ENCODE measurements around the gene CACNA1S. TPM values are rescaled to one million over a fixed set of nuclear protein-coding genes. Genes with fewer than 3 reads are reported as not detected.

Gene CACNA1S
- total RNA-seq, 1 donor from 2014 or later: 0.11 TPM

DNA sequence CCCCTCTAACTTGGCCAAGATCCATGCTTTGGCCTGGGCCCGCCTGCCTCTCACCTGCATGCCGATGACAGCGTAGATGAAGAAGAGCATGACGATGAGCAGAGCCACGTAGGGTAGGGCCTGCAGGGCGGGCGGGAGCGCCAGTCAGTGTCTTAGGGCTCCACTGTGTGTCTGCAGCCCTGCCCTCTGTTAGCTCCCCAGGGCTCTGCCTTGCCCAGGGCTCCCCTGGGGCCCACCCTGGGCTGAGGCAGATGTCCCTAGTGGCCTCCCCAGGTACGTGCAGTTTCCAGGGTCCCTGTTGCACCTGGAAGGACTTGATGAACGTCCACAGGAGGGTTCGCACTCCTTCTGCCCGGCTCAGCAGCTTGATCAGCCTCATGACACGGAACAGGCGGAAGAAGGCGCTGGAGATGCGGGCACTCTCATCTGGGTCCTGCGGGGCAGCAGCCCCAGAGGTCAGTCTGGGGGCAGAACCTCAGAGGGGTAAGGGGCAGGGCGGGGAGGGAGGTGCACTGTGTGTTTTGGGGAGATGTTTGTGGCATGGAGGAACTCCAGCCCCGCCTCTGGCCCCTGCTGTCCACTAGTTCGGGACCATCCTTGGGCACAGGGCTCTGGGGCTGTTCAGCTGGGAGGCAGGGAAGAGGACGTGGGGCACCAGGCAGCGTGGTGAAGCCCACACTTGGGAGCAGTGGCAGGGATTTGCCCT, 58.9 kb downstream of the CACNA1S start:
- DNase-seq (ENCODE audit: low spot score): no peak
- no peak overlapping the region for H3K9ac ChIP-seq
- H2AFZ ChIP-seq (replicated peaks): no peak overlapping the region
- H3K9me3 ChIP-seq (ENCODE audit: low read depth): no peaks in the 10 kb centered on the region
- H3K36me3 Mint-ChIP-seq: no peaks in the 10 kb centered on the region
- H4K20me1 ChIP-seq (ENCODE audit: low read depth): no peaks in the 10 kb centered on the region
- no peak overlapping the region for H3K4me2 ChIP-seq
- no peaks in the 10 kb centered on the region for H3K36me3 ChIP-seq
- no peak overlapping the region for H3K4me3 Mint-ChIP-seq
- no peaks in the 10 kb centered on the region for H3K27me3 ChIP-seq
- TF ChIP-seq EZH2 (IDR thresholded peaks at IDR 0.05) (no peak), EZH2phosphoT487 (IDR thresholded peaks at IDR 0.05) (no peak)
- TF ChIP-seq, protein P1, sequence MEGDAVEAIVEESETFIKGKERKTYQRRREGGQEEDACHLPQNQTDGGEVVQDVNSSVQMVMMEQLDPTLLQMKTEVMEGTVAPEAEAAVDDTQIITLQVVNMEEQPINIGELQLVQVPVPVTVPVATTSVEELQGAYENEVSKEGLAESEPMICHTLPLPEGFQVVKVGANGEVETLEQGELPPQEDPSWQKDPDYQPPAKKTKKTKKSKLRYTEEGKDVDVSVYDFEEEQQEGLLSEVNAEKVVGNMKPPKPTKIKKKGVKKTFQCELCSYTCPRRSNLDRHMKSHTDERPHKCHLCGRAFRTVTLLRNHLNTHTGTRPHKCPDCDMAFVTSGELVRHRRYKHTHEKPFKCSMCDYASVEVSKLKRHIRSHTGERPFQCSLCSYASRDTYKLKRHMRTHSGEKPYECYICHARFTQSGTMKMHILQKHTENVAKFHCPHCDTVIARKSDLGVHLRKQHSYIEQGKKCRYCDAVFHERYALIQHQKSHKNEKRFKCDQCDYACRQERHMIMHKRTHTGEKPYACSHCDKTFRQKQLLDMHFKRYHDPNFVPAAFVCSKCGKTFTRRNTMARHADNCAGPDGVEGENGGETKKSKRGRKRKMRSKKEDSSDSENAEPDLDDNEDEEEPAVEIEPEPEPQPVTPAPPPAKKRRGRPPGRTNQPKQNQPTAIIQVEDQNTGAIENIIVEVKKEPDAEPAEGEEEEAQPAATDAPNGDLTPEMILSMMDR (IDR thresholded peaks at IDR 0.05): peak; percentile 18
- H3K27ac Mint-ChIP-seq: peak overlapping the region; percentile 57
- no peak overlapping the region for H3K4me3 ChIP-seq
- no peaks in the 10 kb centered on the region for H3F3A ChIP-seq (ENCODE audit: low read depth)
- H3K79me2 ChIP-seq (ENCODE audit: low read depth): no peaks in the 10 kb centered on the region
- H3K27me3 Mint-ChIP-seq (ENCODE audit: insufficient read depth, low read depth): peaks cover 11% of the 10 kb centered on the region
- H3K9me3 Mint-ChIP-seq: no peaks in the 10 kb centered on the region
- H3K4me1 Mint-ChIP-seq: peaks cover 42% of the 10 kb centered on the region
- no peak overlapping the region for H3K27ac ChIP-seq
- H3K4me1 ChIP-seq: peaks cover 6% of the 10 kb centered on the region

DNA sequence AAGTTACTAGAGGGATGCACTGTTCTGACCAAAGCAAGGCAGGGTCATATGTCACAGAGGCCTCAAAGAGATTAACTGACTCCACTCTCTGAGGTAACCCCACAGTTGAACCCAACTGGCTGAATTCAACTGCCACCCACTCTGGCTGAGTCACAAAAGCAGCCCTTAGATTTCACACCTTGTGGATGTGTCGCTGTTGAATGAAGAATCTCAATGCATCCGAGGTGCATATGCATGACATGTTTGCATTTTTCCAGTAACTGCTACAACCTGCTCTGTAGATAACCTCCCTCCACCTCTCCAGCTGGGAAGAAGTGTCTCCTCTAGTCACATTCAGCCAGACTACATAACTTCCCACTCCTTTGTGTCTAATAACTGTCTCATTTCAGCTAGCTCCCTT, 60.8 kb downstream of the CACNA1S start:
- TF ChIP-seq, protein P1 (IDR thresholded peaks at IDR 0.05): no peak
- TF ChIP-seq EZH2phosphoT487 (IDR thresholded peaks at IDR 0.05) (no peak), EZH2 (IDR thresholded peaks at IDR 0.05) (no peak)
- Mint-ChIP-seq H3K27ac (no peak overlapping the region), H3K4me1 (peaks cover 42% of the 10 kb centered on the region)

GRCh38 chr1:201050515-201051277, 61.5 kb downstream of the CACNA1S start:
- Mint-ChIP-seq H3K9me3 (no peaks in the 10 kb centered on the region), H3K4me3 (no peak overlapping the region), H3K27me3 (ENCODE audit: insufficient read depth, low read depth) (peaks cover 4% of the 10 kb centered on the region), H3K27ac (no peak overlapping the region), H3K36me3 (no peaks in the 10 kb centered on the region), H3K4me1 (peaks cover 42% of the 10 kb centered on the region)
- Histone ChIP-seq H3K9ac (no peak overlapping the region), H3K9me3 (ENCODE audit: low read depth) (no peaks in the 10 kb centered on the region), H3F3A (ENCODE audit: low read depth) (no peaks in the 10 kb centered on the region), H3K4me1 (peaks cover 6% of the 10 kb centered on the region), H3K79me2 (ENCODE audit: low read depth) (no peaks in the 10 kb centered on the region), H3K27me3 (no peaks in the 10 kb centered on the region), H3K27ac (no peak overlapping the region), H3K4me3 (no peak overlapping the region), H3K36me3 (no peaks in the 10 kb centered on the region), H2AFZ (replicated peaks) (no peak overlapping the region), H4K20me1 (ENCODE audit: low read depth) (no peaks in the 10 kb centered on the region), H3K4me2 (no peak overlapping the region)
- no peak for DNase-seq (ENCODE audit: low spot score)
- TF ChIP-seq EZH2 (IDR thresholded peaks at IDR 0.05): no peak
- TF ChIP-seq EZH2phosphoT487 (IDR thresholded peaks at IDR 0.05): no peak
- TF ChIP-seq, protein P1 (IDR thresholded peaks at IDR 0.05): no peak

More for the DNA sequence above, 60.8 kb downstream of the CACNA1S start:
- no peaks in the 10 kb centered on the region for H3K36me3 Mint-ChIP-seq
- H3K27me3 Mint-ChIP-seq (ENCODE audit: insufficient read depth, low read depth): peaks cover 5% of the 10 kb centered on the region
- peaks cover 6% of the 10 kb centered on the region for H3K4me1 ChIP-seq
- H3K4me3 Mint-ChIP-seq: no peak overlapping the region
- no peaks in the 10 kb centered on the region for H3K79me2 ChIP-seq (ENCODE audit: low read depth)
- no peaks in the 10 kb centered on the region for H3K27me3 ChIP-seq
- H3K9me3 ChIP-seq (ENCODE audit: low read depth): no peaks in the 10 kb centered on the region
- H3K4me3 ChIP-seq: no peak overlapping the region
- H3F3A ChIP-seq (ENCODE audit: low read depth): no peaks in the 10 kb centered on the region
- H2AFZ ChIP-seq (replicated peaks): no peak overlapping the region
- no peaks in the 10 kb centered on the region for H3K9me3 Mint-ChIP-seq
- no peaks in the 10 kb centered on the region for H3K36me3 ChIP-seq
- H4K20me1 ChIP-seq (ENCODE audit: low read depth): no peaks in the 10 kb centered on the region
- H3K4me2 ChIP-seq: no peak overlapping the region
- no peak overlapping the region for H3K9ac ChIP-seq
- no peak for DNase-seq (ENCODE audit: low spot score)
- H3K27ac ChIP-seq: no peak overlapping the region

Data from neural progenitor cell (in vitro differentiated cells).